ENCODE measurements around the gene LRP8.

DNA sequence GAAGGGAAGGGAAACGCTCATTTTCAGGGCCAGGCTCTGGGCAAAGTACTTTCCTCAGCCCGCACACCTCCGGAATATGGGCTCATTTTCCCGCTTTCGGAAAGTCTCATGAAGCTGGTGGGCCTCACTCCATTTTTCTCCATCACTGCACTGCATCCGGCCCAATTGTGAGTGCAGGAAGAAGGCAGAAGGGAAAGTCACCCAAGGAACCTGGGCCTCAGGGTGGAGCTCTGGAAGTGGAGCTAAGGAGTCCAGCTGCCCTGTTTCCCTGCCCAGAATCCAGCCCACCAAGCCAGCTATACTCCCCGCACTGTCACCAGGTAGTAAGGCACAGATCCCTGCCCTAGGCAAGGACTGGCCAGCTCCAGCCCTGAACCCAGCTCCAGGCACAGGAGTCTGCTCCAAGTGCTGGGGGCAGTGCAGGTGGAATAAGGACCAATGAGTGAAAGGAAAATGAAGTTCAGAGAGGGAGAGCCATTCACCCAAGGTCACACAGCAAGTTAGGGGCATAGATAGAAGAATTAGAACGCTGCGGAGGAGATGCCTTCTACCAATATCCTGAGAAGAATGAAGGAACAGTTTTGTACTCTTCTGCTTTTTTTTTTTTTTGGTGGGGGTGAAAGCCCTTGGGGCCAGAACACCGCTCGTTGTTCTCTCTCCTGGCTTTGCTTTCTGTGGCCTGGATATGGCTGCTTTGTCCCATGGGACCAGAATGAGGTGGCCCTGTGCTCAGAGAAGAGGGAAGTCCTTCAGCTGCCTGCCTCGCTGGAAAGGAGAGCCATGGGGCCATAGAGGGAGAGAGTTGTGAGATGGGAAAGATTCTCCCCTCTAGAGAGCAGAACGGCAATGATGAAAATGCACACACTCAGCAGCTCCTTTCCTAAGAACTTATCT is 10.0 kb downstream of the LRP8 start:
- TF ChIP-seq CTCF (conservative IDR thresholded peaks at IDR 0.05; ENCODE audit: low read depth in 2 of 2): no peak
- no peak for TF ChIP-seq JUNB (IDR thresholded peaks at IDR 0.05; ENCODE audit: unreplicated experiment)
- no peak for TF ChIP-seq EZH2phosphoT487 (IDR thresholded peaks at IDR 0.05; ENCODE audit: unreplicated experiment)
- no peak for TF ChIP-seq POLR2AphosphoS5 (IDR thresholded peaks at IDR 0.05; ENCODE audit: low read depth)
- no peak for TF ChIP-seq EZH2 (IDR thresholded peaks at IDR 0.05; ENCODE audit: low read depth, unreplicated experiment)
- TF ChIP-seq ETS1 (IDR thresholded peaks at IDR 0.05): no peak
- TF ChIP-seq REST (IDR thresholded peaks at IDR 0.05; ENCODE audit: unreplicated experiment): no peak
- TF ChIP-seq, protein P1, sequence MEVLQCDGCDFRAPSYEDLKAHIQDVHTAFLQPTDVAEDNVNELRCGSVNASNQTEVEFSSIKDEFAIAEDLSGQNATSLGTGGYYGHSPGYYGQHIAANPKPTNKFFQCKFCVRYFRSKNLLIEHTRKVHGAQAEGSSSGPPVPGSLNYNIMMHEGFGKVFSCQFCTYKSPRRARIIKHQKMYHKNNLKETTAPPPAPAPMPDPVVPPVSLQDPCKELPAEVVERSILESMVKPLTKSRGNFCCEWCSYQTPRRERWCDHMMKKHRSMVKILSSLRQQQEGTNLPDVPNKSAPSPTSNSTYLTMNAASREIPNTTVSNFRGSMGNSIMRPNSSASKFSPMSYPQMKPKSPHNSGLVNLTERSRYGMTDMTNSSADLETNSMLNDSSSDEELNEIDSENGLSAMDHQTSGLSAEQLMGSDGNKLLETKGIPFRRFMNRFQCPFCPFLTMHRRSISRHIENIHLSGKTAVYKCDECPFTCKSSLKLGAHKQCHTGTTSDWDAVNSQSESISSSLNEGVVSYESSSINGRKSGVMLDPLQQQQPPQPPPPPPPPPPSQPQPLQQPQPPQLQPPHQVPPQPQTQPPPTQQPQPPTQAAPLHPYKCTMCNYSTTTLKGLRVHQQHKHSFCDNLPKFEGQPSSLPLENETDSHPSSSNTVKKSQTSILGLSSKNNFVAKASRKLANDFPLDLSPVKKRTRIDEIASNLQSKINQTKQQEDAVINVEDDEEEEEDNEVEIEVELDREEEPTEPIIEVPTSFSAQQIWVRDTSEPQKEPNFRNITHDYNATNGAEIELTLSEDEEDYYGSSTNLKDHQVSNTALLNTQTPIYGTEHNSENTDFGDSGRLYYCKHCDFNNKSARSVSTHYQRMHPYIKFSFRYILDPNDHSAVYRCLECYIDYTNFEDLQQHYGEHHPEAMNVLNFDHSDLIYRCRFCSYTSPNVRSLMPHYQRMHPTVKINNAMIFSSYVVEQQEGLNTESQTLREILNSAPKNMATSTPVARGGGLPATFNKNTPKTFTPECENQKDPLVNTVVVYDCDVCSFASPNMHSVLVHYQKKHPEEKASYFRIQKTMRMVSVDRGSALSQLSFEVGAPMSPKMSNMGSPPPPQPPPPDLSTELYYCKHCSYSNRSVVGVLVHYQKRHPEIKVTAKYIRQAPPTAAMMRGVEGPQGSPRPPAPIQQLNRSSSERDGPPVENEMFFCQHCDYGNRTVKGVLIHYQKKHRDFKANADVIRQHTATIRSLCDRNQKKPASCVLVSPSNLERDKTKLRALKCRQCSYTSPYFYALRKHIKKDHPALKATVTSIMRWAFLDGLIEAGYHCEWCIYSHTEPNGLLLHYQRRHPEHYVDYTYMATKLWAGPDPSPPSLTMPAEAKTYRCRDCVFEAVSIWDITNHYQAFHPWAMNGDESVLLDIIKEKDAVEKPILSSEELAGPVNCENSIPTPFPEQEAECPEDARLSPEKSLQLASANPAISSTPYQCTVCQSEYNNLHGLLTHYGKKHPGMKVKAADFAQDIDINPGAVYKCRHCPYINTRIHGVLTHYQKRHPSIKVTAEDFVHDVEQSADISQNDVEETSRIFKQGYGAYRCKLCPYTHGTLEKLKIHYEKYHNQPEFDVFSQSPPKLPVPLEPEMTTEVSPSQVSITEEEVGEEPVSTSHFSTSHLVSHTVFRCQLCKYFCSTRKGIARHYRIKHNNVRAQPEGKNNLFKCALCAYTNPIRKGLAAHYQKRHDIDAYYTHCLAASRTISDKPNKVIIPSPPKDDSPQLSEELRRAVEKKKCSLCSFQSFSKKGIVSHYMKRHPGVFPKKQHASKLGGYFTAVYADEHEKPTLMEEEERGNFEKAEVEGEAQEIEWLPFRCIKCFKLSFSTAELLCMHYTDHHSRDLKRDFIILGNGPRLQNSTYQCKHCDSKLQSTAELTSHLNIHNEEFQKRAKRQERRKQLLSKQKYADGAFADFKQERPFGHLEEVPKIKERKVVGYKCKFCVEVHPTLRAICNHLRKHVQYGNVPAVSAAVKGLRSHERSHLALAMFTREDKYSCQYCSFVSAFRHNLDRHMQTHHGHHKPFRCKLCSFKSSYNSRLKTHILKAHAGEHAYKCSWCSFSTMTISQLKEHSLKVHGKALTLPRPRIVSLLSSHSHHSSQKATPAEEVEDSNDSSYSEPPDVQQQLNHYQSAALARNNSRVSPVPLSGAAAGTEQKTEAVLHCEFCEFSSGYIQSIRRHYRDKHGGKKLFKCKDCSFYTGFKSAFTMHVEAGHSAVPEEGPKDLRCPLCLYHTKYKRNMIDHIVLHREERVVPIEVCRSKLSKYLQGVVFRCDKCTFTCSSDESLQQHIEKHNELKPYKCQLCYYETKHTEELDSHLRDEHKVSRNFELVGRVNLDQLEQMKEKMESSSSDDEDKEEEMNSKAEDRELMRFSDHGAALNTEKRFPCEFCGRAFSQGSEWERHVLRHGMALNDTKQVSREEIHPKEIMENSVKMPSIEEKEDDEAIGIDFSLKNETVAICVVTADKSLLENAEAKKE (CRISPR knock-in tag; IDR thresholded peaks at IDR 0.05): no peak
